ENCODE data around the gene EMD.
"Not testable (repeated sequence)": the region's sequence is repeated elsewhere in the genome, so short reads cannot be mapped to it uniquely, and the experiment has no call there.

Gene EMD

GRCh38 chrX:154372612-154373022 lies 6.5 kb upstream of the EMD start:
- peak; percentile 44 to 60 for DNase-seq

GRCh38 chrX:154373340-154374306 lies 5.5 kb upstream of the EMD start:
- no peak for DNase-seq

- DNase-seq, result peak; percentile 51 to 59
Observed at GRCh38 chrX:154374313-154375155, 4.6 kb upstream of the EMD start, which contains the start of gene FLNA. TSS of gene FLNA (minus strand) at chrX:154374634. CDS start at chrX:154371245, 3,389 bp downstream.

- no peak for DNase-seq
Observed at GRCh38 chrX:154375156-154375504, 4.0 kb upstream of the EMD start.

GRCh38 chrX:154376774-154377173 lies 2.3 kb upstream of the EMD start:
- DNase-seq, result no peak

- peak in 1 of 2 donors; percentile 51 for DNase-seq
Observed at GRCh38 chrX:154378059-154378798, 866 bp upstream of the EMD start.

GRCh38 chrX:154379569-154379951 lies 465 bp downstream of the EMD start:
- DNase-seq, result no peak

- DNase-seq, result no peak
Observed at GRCh38 chrX:154380153-154380552, 1.1 kb downstream of the EMD start.

- no peak for DNase-seq
Observed at GRCh38 chrX:154380787-154381186, 1.7 kb downstream of the EMD start.

- DNase-seq, result no peak
Observed at GRCh38 chrX:154381271-154381670, 2.2 kb downstream of the EMD start.

- DNase-seq, result no peak
Observed at GRCh38 chrX:154382483-154383069, 3.5 kb downstream of the EMD start.

GRCh38 chrX:154383359-154384283 lies 4.5 kb downstream of the EMD start:
- no peak for DNase-seq

GRCh38 chrX:154384284-154384892 lies 5.3 kb downstream of the EMD start:
- peak in 1 of 2 donors; percentile 0 for DNase-seq

GRCh38 chrX:154388094-154388493 lies 9.0 kb downstream of the EMD start:
- not testable (repeated sequence) for DNase-seq

GRCh38 chrX:154388649-154389048 lies 9.6 kb downstream of the EMD start:
- not testable (repeated sequence) for DNase-seq

GRCh38 chrX:154389812-154390747 lies 11.0 kb downstream of the EMD start:
- peak in 1 of 2 donors; percentile 44 for DNase-seq

- DNase-seq, result not testable (repeated sequence)
Observed at GRCh38 chrX:154396363-154396762, 17.3 kb downstream of the EMD start.

- DNase-seq, result peak; percentile 62 to 74
Observed at GRCh38 chrX:154396973-154397887, 18.1 kb downstream of the EMD start.
